HG02885 (cell line): ENCODE data around the gene EXOC5.
A peak's percentile ranks its signal among the peaks of the same experiment; 100 is the strongest.
"Not testable (repeated sequence)": the region's sequence is repeated elsewhere in the genome, so short reads cannot be mapped to it uniquely, and the experiment has no call there.

Experiments
- ATAC-seq: cut with Tn5 transposase; IDR thresholded peaks from one replicate; pipeline ENCODE4 v1.9.1; 2021; ENCODE audit warnings: mild to moderate bottlenecking; ENCODE audit not compliant: unreplicated experiment, poor library complexity

Gene EXOC5

GRCh38 chr14:57259672-57260071 is 9.0 kb downstream of the EXOC5 start:
- ATAC-seq: no peak

GRCh38 chr14:57258221-57258620 is 10.5 kb downstream of the EXOC5 start:
- not testable (repeated sequence) for ATAC-seq

- peak; percentile 82 for ATAC-seq
Measured at GRCh38 chr14:57254884-57255283, 13.8 kb downstream of the EXOC5 start.

GRCh38 chr14:57246933-57247657 is 21.6 kb downstream of the EXOC5 start:
- no peak for ATAC-seq

GRCh38 chr14:57245941-57246340 is 22.8 kb downstream of the EXOC5 start:
- no peak for ATAC-seq

GRCh38 chr14:57244106-57244505 is 24.6 kb downstream of the EXOC5 start:
- no peak for ATAC-seq

GRCh38 chr14:57243320-57243719 is 25.4 kb downstream of the EXOC5 start:
- no peak for ATAC-seq

- not testable (repeated sequence) for ATAC-seq
Measured at GRCh38 chr14:57240115-57240514, 28.6 kb downstream of the EXOC5 start.

- ATAC-seq: no peak
Measured at GRCh38 chr14:57232006-57232405, 36.7 kb downstream of the EXOC5 start.

GRCh38 chr14:57228320-57228719 is 40.4 kb downstream of the EXOC5 start:
- not testable (repeated sequence) for ATAC-seq

- no peak for ATAC-seq
Measured at GRCh38 chr14:57227083-57227482, 41.6 kb downstream of the EXOC5 start.

GRCh38 chr14:57221931-57222330 is 46.8 kb downstream of the EXOC5 start:
- no peak for ATAC-seq

GRCh38 chr14:57212919-57213318 is 55.8 kb downstream of the EXOC5 start:
- no peak for ATAC-seq

GRCh38 chr14:57209561-57209960 is 59.1 kb downstream of the EXOC5 start:
- ATAC-seq: no peak

GRCh38 chr14:57205938-57206337 is 62.8 kb downstream of the EXOC5 start:
- no peak for ATAC-seq

- not testable (repeated sequence) for ATAC-seq
Measured at GRCh38 chr14:57202672-57203071, 66.0 kb downstream of the EXOC5 start.

- no peak for ATAC-seq
Measured at GRCh38 chr14:57199921-57200320, 68.8 kb downstream of the EXOC5 start.

GRCh38 chr14:57189070-57189469 is 79.6 kb downstream of the EXOC5 start:
- no peak for ATAC-seq

- ATAC-seq: no peak
Measured at GRCh38 chr14:57182760-57183503, 85.8 kb downstream of the EXOC5 start.

GRCh38 chr14:57179273-57179672 is 89.4 kb downstream of the EXOC5 start:
- ATAC-seq: no peak

GRCh38 chr14:57174466-57174865 is 94.2 kb downstream of the EXOC5 start:
- no peak for ATAC-seq

- ATAC-seq: no peak
Measured at GRCh38 chr14:57171903-57172302, 96.8 kb downstream of the EXOC5 start.
